ENCODE measurements around the gene RTN4IP1.

GRCh38 chr6:106527117-106527516 lies 102.2 kb downstream of the RTN4IP1 start:
- TF ChIP-seq GABPB1 (CRISPR knock-in tag; IDR thresholded peaks at IDR 0.05), result no peak
- TF ChIP-seq CTCF (IDR thresholded peaks at IDR 0.05), result no peak
- no peak for TF ChIP-seq SOX15 (CRISPR knock-in tag; IDR thresholded peaks at IDR 0.05)
- no peak for TF ChIP-seq USF2 (CRISPR knock-in tag; IDR thresholded peaks at IDR 0.05)

All from WTC11 (cell line).